Sciatic nerve (tissue), 2 donors: Measurements from ENCODE around the gene KANSL1. TPM values are rescaled to one million over a fixed set of nuclear protein-coding genes. Genes with fewer than 3 reads are reported as not detected.
"Not testable (repeated sequence)": the region's sequence is repeated elsewhere in the genome, so short reads cannot be mapped to it uniquely, and the experiment has no call there.

Source experiments
- ATAC-seq: fragments of 200-7000 bp; cut with Tn5 transposase; one replicate; pipeline ENCODE4 v1.9.1; 2020; ENCODE audit warnings: mild to moderate bottlenecking, moderate library complexity
- DNase-seq: peaks from one replicate; pipeline ENCODE4 v3.0.0-alpha.2; 2020; ENCODE audit warnings: low spot score
- intact Hi-C: fragments of 100-400 bp; cut with DNase I; formaldehyde crosslinking; loops from one replicate; pipeline ENCODE4 v1.14.2; 2022
- total RNA-seq: library from RNA; stranded (reverse); fragmentation: NEBNext Ultra II Directional; extraction: Animal tissue kit (Norgen Biotek cat#: 25700); gene quantifications from one replicate; pipeline ENCODE4 v1.2.1, GENCODE V29; 2021
- donor health status: DM: no; HTN: no; CAD: no.
- donor health status: DM: no; HTN: no; CAD: no.

The KANSL1 gene
- total RNA-seq, 1 donor from 2014 or later: 108 TPM

DNA sequence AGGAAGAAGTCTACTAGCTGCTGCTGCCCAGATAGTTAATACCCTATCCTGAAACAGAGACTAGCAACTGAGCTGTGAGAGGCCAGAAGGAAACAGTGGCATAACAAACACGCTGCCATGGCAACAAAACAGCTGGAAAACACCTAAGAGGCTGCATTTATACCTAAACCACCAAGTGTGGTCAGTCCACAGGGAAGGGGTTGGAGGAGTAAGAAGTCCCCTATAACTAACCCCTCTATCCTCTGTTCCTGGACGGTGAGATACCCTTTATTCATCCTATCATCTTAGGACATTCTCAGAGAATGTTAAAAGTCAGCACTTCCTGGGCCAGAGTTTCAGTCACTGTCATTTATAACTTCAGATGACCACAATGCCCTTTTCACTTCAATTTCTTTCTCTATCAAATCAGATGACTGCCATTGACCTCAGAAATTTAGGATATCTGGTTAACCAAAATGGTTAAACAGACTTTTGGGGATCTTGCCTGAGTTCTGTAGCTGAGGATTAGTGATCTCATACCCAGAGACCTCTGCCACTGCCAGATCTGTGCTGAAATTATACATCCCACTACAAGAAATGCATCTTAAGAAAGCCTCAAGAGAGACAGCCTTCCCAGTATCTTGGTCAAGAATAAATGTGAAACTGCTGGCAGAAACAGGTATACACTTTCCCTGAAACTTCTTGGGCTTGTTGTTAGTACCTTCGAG lies 158.0 kb downstream of the KANSL1 start:
- DNase-seq: no peak
- intact Hi-C loops: loop anchor here (10.0 kb wide), 1 partner anchor 180 kb away; no protein-coding TSS in a partner anchor
- ATAC-seq: no peak

DNA sequence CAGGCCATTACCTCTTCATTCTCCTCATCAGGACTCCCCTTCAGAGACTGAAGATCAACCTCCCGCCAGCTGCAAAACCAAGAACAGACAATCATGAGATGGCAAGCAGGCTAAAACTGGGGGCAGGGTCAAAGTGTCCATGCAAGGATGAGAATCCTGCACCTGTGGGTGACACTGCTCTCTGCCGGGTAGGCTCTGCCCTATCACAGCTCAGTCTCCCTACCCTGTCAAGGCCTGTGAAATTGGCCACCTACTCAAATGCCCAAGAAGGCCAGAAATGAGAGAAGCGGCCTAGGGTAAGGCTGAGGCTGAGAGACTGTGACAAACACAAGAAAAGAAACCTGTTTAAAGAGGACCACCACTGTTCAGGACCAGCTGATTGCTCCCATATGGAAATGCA lies 159.8 kb downstream of the KANSL1 start:
- intact Hi-C loops: loop anchor here (10.0 kb wide), 1 partner anchor 181 kb away; no protein-coding TSS in a partner anchor
- ATAC-seq (no peak), DNase-seq (no peak)

DNA sequence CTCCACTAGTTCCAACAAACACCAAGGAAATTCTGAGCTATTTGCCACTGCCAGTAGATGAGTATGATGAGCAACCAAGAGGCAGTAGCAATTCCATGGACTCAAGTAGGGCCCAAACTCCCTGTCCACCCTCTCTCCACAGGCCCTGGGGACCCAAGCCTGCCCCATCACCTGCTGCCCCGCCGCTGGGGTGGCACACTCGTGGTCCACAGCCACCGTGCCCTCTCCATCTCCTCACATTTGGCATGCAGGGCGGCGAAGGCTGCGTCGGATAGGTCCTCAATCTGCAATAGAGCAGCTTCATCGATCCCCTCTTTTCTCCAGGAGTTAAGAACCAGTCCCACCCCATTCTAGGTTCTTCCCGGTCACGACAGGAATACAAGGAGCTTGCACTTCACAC lies 160.3 kb downstream of the KANSL1 start:
- intact Hi-C loops: loop anchor here (10.0 kb wide), 1 partner anchor 182 kb away; no protein-coding TSS in a partner anchor
- DNase-seq: no peak
- peak; percentile 12 for ATAC-seq

DNA sequence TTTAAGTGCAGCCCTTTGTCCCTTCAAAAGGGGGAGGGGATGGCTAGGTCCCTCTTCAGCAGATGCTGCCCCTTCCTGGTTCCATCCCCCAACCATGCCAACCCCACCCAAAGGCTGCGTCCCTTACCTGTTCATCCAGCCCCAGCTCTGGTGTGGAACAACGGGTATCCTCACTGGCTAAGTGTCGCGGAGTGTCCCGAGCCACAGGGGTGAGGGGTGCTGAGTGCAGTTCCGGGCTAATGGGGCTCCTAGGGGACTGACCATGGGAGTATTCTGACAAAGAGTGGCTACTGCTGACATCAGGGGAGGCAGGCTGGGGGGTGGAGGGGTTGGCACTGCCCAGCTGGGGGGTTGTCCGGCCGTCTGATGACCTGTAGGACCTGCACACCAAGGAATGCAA lies 161.3 kb downstream of the KANSL1 start:
- intact Hi-C loops: loop anchor here (10.0 kb wide), 1 partner anchor 183 kb away; no protein-coding TSS in a partner anchor
- no peak for DNase-seq
- ATAC-seq: peak; percentile 41

DNA sequence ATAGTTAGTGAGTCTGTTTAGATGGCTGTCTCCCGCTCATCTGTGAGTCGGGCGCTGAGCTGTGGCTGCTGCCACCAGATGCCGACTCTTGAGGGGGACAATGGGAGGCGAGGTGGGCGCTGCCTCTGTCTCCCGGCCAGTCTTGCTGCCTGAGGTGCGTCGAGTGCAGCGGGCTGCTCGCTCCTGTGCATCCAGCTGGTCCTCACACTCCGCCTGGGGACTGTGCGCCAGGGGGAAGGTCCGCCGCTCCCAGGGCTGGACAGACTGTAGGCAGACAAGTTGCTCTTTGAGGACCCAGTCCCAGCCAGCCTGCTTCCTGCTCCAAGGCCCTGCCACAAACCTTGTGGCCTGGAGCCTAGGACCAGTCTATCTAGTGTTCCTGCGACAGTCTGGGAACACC lies 161.8 kb downstream of the KANSL1 start:
- DNase-seq: no peak
- intact Hi-C loops: loop anchor here (10.0 kb wide), 1 partner anchor 183 kb away; no protein-coding TSS in a partner anchor
- peak; percentile 35 for ATAC-seq

DNA sequence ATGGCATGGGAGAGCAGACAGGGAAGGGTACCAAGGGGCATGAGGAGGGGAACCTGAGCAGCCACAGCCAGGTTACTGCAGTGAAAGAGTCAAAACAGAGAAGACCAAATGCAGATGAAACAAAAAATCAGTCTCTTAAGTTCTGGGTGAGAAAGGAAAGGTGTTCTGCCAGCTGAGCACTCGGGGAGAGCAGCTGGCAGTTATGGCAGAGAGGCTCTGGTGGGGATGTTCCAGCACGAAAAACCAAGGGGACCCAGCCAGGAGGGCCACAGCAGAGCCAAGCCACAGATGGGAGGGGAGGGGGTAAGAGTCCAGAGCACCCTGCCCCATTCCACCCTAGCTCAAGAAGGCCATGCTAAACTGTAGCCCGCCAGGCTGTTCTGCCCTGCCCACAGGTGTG lies 162.5 kb downstream of the KANSL1 start:
- ATAC-seq: peak; percentile 21
- intact Hi-C loops: loop anchor here (10.0 kb wide), 1 partner anchor 184 kb away; no protein-coding TSS in a partner anchor
- no peak for DNase-seq

DNA sequence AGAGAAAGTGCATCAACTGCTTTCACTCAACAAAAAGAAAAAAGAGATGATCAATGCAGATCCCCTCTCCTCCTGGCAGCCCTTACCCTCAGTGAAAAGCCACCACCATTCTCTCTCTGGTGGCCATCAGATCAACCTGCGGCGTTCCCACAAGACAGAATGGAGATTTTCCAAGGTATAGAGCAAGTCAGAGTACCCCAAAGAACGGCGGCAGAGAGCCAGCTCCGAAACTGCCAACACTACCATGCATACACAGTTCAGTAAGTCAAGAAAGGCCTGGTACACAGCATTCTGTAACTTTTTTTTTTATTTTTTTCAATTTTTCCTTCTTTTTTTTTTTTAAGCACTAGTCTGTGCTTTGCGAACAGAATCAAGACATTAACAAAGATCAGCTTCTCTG lies 163.6 kb downstream of the KANSL1 start:
- intact Hi-C loops: loop anchor here (10.0 kb wide), 1 partner anchor 185 kb away; no protein-coding TSS in a partner anchor

DNA sequence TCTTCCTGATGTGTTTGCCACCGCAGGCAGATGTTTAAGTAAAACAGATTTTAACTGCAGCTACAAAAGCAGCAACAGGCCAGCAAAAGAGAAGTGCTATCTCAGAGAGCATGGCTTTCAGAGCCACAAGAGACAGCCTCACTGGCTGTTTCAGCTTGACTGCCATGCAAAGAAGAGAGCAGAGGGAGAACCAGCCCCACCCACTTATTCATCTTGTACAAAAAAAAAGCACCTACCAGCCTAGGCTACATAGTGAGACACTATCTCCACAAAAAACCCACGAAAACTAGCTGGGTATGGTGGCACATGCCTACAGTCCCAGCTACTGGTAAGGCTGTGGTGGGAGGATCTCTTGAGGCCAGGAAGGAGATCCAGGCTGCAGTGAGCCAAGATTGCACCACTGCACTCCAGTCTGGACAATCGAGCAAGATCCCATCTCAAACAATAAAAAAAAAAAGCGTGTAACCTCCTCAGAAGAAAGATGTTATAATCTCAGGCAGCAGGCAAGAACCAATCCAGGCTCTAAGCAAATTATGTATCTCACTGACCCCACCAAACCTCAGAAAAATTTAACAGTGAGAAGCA lies 164.2 kb downstream of the KANSL1 start:
- intact Hi-C loops: loop anchor here (1.0 kb wide), 1 partner anchor 26 kb away; no protein-coding TSS in a partner anchor
- DNase-seq (no peak), ATAC-seq (no peak)

More for the DNA sequence above, 163.6 kb downstream of the KANSL1 start:
- DNase-seq (no peak), ATAC-seq (no peak)

DNA sequence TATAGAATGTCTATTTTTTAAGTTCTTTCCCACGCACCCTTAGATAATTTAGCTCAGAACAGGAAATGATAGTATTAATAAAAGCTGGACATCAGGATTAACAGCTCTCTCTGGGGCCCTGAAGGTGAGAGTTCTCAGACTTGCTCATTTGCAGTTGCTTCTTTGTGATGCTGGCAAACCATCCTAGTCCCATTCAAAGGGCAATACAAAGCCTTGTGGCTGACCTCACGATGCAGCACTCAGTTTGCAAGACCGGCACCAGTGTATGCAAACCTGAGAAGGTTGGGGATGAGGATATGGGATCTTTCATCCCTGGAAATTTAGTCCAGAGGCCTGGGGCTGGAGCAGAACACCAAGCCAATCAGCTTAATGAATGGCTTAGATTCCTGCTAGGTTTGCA lies 164.9 kb downstream of the KANSL1 start:
- ATAC-seq (no peak), DNase-seq (no peak)
- intact Hi-C loops: loop anchor here (1.0 kb wide), 1 partner anchor 25 kb away; no protein-coding TSS in a partner anchor

DNA sequence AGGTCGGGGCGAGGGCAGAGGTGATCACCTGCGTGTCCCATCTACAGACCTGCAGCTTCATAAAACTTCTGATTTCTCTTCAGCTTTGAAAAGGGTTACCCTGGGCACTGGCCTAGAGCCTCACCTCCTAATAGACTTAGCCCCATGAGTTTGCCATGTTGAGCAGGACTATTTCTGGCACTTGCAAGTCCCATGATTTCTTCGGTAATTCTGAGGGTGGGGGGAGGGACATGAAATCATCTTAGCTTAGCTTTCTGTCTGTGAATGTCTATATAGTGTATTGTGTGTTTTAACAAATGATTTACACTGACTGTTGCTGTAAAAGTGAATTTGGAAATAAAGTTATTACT lies 165.3 kb downstream of the KANSL1 start:
- intact Hi-C loops: loop anchor here (1.0 kb wide), 1 partner anchor 25 kb away; no protein-coding TSS in a partner anchor
- ATAC-seq (no peak), DNase-seq (no peak)

DNA sequence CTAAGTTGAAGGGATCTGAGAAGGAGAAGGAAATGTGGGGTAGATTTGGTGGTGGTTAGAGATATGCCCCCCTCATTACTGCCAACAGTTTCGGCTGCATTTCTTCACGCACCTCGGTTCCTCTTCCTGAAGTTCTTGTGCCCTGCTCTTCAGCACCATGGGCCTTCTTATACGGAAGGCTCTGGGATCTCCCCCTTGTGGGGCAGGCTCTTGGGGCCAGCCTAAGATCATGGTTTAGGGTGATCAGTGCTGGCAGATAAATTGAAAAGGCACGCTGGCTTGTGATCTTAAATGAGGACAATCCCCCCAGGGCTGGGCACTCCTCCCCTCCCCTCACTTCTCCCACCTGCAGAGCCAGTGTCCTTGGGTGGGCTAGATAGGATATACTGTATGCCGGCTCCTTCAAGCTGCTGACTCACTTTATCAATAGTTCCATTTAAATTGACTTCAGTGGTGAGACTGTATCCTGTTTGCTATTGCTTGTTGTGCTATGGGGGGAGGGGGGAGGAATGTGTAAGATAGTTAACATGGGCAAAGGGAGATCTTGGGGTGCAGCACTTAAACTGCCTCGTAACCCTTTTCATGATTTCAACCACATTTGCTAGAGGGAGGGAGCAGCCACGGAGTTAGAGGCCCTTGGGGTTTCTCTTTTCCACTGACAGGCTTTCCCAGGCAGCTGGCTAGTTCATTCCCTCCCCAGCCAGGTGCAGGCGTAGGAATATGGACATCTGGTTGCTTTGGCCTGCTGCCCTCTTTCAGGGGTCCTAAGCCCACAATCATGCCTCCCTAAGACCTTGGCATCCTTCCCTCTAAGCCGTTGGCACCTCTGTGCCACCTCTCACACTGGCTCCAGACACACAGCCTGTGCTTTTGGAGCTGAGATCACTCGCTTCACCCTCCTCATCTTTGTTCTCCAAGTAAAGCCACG lies 165.9 kb downstream of the KANSL1 start:
- no peak for ATAC-seq
- intact Hi-C loops: no loop called here
- no peak for DNase-seq

DNA sequence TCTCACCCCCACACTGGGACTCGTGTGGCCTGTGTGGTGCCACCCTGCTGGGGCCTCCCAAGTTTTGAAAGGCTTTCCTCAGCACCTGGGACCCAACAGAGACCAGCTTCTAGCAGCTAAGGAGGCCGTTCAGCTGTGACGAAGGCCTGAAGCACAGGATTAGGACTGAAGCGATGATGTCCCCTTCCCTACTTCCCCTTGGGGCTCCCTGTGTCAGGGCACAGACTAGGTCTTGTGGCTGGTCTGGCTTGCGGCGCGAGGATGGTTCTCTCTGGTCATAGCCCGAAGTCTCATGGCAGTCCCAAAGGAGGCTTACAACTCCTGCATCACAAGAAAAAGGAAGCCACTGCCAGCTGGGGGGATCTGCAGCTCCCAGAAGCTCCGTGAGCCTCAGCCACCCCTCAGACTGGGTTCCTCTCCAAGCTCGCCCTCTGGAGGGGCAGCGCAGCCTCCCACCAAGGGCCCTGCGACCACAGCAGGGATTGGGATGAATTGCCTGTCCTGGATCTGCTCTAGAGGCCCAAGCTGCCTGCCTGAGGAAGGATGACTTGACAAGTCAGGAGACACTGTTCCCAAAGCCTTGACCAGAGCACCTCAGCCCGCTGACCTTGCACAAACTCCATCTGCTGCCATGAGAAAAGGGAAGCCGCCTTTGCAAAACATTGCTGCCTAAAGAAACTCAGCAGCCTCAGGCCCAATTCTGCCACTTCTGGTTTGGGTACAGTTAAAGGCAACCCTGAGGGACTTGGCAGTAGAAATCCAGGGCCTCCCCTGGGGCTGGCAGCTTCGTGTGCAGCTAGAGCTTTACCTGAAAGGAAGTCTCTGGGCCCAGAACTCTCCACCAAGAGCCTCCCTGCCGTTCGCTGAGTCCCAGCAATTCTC lies 166.8 kb downstream of the KANSL1 start:
- ATAC-seq: peak; percentile 35
- intact Hi-C loops: no loop called here
- no peak for DNase-seq

DNA sequence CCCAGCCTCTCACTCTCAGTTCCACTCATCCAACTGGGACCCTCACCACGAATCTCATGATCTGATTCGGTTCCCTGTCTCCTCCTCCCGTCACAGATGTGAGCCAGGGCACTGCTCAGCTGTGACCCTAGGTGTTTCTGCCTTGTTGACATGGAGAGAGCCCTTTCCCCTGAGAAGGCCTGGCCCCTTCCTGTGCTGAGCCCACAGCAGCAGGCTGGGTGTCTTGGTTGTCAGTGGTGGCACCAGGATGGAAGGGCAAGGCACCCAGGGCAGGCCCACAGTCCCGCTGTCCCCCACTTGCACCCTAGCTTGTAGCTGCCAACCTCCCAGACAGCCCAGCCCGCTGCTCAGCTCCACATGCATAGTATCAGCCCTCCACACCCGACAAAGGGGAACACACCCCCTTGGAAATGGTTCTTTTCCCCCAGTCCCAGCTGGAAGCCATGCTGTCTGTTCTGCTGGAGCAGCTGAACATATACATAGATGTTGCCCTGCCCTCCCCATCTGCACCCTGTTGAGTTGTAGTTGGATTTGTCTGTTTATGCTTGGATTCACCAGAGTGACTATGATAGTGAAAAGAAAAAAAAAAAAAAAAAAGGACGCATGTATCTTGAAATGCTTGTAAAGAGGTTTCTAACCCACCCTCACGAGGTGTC lies 167.6 kb downstream of the KANSL1 start:
- ATAC-seq (no peak), DNase-seq (no peak)
- intact Hi-C loops: no loop called here

DNA sequence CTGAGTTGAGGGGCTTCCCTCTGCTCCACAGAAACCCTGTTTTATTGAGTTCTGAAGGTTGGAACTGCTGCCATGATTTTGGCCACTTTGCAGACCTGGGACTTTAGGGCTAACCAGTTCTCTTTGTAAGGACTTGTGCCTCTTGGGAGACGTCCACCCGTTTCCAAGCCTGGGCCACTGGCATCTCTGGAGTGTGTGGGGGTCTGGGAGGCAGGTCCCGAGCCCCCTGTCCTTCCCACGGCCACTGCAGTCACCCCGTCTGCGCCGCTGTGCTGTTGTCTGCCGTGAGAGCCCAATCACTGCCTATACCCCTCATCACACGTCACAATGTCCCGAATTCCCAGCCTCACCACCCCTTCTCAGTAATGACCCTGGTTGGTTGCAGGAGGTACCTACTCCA lies 168.2 kb downstream of the KANSL1 start:
- ATAC-seq: no peak
- intact Hi-C loops: no loop called here
- no peak for DNase-seq

DNA sequence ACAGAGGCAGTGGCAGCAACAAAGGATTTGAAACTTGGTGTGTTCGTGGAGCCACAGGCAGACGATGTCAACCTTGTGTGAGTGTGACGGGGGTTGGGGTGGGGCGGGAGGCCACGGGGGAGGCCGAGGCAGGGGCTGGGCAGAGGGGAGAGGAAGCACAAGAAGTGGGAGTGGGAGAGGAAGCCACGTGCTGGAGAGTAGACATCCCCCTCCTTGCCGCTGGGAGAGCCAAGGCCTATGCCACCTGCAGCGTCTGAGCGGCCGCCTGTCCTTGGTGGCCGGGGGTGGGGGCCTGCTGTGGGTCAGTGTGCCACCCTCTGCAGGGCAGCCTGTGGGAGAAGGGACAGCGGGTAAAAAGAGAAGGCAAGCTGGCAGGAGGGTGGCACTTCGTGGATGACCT lies 168.6 kb downstream of the KANSL1 start:
- no peak for ATAC-seq

DNA sequence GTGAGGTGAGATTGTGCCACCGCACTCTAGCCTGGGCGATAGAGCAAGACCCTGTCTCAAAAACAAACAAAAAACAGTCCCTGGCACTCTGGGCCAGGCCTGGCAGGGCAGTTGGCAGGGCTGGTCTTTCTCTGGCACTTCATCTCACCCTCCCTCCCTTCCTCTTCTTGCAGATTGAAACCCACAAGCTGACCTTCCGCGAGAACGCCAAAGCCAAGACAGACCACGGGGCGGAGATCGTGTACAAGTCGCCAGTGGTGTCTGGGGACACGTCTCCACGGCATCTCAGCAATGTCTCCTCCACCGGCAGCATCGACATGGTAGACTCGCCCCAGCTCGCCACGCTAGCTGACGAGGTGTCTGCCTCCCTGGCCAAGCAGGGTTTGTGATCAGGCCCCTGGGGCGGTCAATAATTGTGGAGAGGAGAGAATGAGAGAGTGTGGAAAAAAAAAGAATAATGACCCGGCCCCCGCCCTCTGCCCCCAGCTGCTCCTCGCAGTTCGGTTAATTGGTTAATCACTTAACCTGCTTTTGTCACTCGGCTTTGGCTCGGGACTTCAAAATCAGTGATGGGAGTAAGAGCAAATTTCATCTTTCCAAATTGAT lies 169.3 kb downstream of the KANSL1 start:
- ATAC-seq (no peak), DNase-seq (no peak)
- intact Hi-C loops: no loop called here

More for the DNA sequence above, 168.6 kb downstream of the KANSL1 start:
- intact Hi-C loops: no loop called here
- no peak for DNase-seq

DNA sequence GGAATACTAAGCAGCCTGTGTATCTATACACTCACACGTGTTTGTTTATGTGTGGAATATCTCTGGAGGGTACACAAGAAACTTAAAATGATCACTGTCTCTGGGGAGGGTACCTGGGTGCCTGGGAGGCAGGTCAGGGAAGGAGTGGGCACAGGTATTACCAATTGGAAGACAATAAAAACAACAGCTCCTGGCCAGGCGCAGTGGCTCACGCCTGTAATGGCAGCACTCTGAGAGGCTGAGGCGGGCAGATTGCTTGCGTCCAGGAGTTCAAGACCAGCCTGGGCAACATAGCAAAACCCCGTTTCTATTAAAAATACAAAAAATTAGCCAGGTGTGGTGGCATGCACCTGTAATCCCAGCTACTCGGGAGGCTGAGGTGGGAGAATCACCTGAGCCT lies 169.9 kb downstream of the KANSL1 start:
- intact Hi-C loops, ATAC-seq, DNase-seq: not testable (repeated sequence)
